Measurements from ENCODE around the gene UBE3C.

The UBE3C gene

DNA sequence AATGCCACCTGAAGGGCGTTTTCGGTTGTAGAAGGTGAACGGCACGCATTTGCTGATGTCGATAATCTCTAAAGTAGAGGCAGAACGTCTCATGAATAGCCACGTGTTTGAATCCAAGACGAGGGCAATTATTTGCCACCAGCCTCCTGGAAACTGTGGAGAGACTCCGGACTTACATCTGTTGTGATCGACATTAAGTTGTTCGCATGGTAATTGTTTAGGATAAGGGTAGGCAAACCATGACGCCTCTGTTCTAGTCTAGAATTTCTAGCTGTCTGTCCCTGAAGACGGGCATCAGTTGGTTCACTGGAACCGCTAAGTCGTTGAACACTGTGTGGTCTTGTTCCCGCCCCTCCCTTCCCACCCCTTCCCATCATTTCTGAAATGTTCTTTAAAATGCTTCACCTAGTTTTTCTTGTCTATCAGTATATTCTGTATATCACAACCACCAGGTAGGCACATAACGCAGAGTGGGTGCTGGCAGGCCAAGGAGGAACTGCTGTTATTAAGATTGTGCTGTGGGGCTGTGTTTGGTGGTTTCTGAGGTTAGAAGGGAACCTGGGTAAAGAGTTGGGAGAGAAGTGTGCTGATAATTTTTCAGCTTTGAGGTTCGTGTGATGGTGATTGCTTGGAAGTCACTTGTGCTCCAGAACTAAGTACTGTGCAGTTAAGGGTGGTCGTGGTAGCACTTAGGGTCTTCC lies 1.2 kb downstream of the UBE3C start:
- H3K4me3 ChIP-seq (ENCODE audit: low read depth, low read length) = peak overlapping the region; percentile 85
- CTCF ChIA-PET = interaction anchor here (0.7 to 1.1 kb wide), 2 partner anchors 10 to 190 kb away, joined by 3 to 5 read pairs; no protein-coding TSS in a partner anchor
- POLR2A ChIA-PET = no interaction called here
- TF ChIP-seq, protein P1, sequence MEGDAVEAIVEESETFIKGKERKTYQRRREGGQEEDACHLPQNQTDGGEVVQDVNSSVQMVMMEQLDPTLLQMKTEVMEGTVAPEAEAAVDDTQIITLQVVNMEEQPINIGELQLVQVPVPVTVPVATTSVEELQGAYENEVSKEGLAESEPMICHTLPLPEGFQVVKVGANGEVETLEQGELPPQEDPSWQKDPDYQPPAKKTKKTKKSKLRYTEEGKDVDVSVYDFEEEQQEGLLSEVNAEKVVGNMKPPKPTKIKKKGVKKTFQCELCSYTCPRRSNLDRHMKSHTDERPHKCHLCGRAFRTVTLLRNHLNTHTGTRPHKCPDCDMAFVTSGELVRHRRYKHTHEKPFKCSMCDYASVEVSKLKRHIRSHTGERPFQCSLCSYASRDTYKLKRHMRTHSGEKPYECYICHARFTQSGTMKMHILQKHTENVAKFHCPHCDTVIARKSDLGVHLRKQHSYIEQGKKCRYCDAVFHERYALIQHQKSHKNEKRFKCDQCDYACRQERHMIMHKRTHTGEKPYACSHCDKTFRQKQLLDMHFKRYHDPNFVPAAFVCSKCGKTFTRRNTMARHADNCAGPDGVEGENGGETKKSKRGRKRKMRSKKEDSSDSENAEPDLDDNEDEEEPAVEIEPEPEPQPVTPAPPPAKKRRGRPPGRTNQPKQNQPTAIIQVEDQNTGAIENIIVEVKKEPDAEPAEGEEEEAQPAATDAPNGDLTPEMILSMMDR (IDR thresholded peaks at IDR 0.05; ENCODE audit: insufficient read depth, low read length, missing control alignments) = no peak
- no peak for DNase-seq (ENCODE audit: low read depth, low spot score)

DNA sequence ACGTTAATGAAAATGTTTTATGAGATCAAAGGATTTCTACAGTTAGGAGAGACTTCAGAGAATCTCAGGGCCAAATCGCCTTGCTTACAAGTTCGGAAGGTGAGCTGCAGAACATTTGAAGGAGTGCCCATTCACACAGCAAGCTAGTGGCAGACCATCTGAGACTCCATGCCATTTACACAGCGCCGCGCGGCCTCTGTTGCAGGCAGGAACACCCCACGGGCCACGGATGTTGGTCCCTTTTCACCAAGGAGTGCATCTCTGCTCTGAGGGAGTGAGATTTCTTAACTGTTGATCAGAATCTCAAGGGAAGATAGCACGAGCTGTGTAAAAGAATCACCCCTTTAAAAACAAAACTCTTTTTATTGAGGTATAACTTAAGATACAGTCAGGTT lies 1.8 kb downstream of the UBE3C start:
- DNase-seq (ENCODE audit: low read depth, low spot score) = no peak
- TF ChIP-seq, protein P1 (IDR thresholded peaks at IDR 0.05; ENCODE audit: insufficient read depth, low read length, missing control alignments) = no peak
- ChIA-PET POLR2A (no interaction called here), CTCF (interaction anchor here (0.7 to 1.1 kb wide), 2 partner anchors 10 to 191 kb away, joined by 3 to 5 read pairs; no protein-coding TSS in a partner anchor)
- H3K4me3 ChIP-seq (ENCODE audit: low read depth, low read length) = peak overlapping the region; percentile 85

DNA sequence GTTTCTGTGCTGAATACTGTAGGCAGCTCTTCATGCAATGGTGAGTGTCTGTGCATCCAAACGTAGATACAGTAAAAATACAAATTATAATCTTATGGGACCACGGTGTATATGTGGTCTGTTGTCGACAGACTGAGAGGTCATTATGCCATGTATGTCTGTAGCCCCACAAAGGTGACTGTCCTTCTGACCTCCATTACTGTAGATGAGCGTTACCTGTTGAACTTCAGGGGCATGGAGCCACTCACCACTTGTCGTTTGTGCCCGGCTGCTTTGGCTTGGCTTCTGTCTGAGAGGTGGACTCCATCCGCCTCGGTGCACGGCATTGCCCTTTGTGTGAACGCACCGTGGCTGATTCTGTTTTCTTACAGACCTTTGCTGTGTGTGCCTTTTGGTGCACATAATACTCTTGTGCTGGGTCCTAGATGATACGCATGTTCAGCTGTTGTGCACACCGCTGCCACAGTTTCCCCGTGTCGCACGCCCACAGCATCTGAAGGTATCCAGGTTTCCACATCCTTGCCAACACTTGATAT lies 2.9 kb downstream of the UBE3C start:
- no peak overlapping the region for H3K4me3 ChIP-seq (ENCODE audit: low read depth, low read length)
- CTCF ChIA-PET = interaction anchor here (0.9 to 1.5 kb wide), 5 partner anchors 9 to 193 kb away, joined by 4 to 5 read pairs (median 4); partner anchors contain the start of gene NOM1
- TF ChIP-seq, protein P1 (IDR thresholded peaks at IDR 0.05; ENCODE audit: insufficient read depth, low read length, missing control alignments) = no peak
- DNase-seq (ENCODE audit: low read depth, low spot score) = no peak
- POLR2A ChIA-PET = no interaction called here

DNA sequence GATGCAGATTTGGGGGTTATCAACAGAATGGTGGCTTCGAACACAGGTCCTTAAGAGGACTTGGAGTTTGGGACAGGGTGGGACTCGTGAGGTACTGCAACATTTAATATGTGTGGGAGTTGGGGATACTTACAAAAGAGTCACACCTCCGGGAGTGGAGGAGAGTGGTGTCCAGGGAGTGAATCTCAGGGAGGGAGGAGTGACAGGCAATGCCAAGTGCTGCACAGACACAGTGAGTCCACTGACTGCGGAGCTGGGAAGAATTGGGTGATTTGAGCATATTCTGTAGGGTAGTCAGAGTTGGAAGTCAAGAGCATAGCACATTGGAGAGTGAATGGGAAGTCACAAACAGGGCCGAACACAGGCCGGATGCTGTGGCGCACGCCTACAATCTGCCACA lies 5.1 kb downstream of the UBE3C start:
- ChIA-PET CTCF (no interaction called here), POLR2A (no interaction called here)
- TF ChIP-seq, protein P1 (IDR thresholded peaks at IDR 0.05; ENCODE audit: insufficient read depth, low read length, missing control alignments) = no peak
- DNase-seq (ENCODE audit: low read depth, low spot score) = no peak
- no peak overlapping the region for H3K4me3 ChIP-seq (ENCODE audit: low read depth, low read length)

DNA sequence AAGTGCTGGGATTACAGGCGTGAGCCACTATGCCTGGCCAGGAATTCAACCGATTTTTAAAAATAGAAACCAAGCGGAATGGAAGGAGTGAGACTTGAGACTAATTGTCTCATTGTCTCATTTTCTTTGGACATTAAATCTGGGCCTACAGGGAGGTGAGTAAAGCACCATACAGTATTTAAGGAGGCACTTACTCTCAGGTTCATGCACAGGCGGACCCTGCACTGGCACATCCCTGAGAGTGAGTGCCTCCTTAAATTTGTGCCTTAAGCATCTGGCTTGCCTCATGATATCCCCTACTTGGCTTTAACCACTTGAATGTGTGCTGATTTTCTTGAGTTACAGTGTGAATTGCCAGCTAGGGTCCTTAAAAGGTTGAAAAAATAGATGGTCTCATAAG lies 10.6 kb downstream of the UBE3C start:
- CTCF ChIA-PET = interaction anchor here (1.7 kb wide), 1 partner anchor 8 kb away, joined by 5 read pairs; no protein-coding TSS in a partner anchor
- no peak for DNase-seq (ENCODE audit: low read depth, low spot score)
- TF ChIP-seq, protein P1 (IDR thresholded peaks at IDR 0.05; ENCODE audit: insufficient read depth, low read length, missing control alignments) = no peak
- POLR2A ChIA-PET = no interaction called here
- no peak overlapping the region for H3K4me3 ChIP-seq (ENCODE audit: low read depth, low read length)

DNA sequence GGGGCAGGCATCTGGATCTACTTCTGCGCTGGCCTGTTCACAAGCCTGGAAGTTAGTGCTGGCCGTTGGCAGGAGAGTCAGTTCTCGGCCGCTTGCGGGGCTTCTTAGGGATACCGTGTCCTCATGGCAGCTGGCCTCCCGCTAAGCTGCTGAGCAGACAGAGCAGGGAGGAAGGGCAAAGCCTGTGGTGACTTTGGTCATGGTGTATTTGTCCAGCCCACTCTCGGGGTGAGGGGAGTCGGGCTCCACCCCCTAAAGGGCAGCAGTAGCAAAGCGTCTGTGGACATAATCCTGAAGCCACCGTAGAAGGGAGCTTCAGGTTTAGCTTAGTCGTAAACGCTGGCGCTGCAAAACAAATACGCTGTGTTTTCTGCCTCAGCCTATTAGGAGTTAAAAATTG lies 12.2 kb downstream of the UBE3C start:
- POLR2A ChIA-PET = no interaction called here
- no peak overlapping the region for H3K4me3 ChIP-seq (ENCODE audit: low read depth, low read length)
- TF ChIP-seq, protein P1 (IDR thresholded peaks at IDR 0.05; ENCODE audit: insufficient read depth, low read length, missing control alignments) = no peak
- no peak for DNase-seq (ENCODE audit: low read depth, low spot score)
- CTCF ChIA-PET = interaction anchor here (1.1 to 1.7 kb wide), 2 partner anchors 10 to 178 kb away, joined by 3 to 5 read pairs; no protein-coding TSS in a partner anchor
